H9 (cell line): Measurements from ENCODE around the gene GNMT. TPM values are rescaled to one million over a fixed set of nuclear protein-coding genes. Genes with fewer than 3 reads are reported as not detected.

Experiments used
- DNase-seq: peaks from one replicate; pipeline ENCODE4 v3.0.0-alpha.2; 2017
- H2AFZ ChIP-seq: one replicate; pipeline ENCODE4 v1.6.1; 2013; ENCODE audit warnings: mild to moderate bottlenecking, low read length, control low read depth, moderate library complexity
- H2AK5ac ChIP-seq: 2 replicates; pipeline ENCODE4 v1.6.1; 2013; ENCODE audit warnings: low read length, control low read depth, mixed read lengths; ENCODE audit not compliant: insufficient read length
- H2BK120ac ChIP-seq: one replicate; pipeline ENCODE4 v1.6.1; 2013; ENCODE audit warnings: low read depth, mild to moderate bottlenecking, low read length, control low read depth, inconsistent platforms; ENCODE audit not compliant: poor library complexity, severe bottlenecking
- H2BK12ac ChIP-seq: 2 replicates; pipeline ENCODE4 v1.6.1; 2013; ENCODE audit warnings: low read length, control low read depth, mixed read lengths, low read depth; ENCODE audit not compliant: insufficient read length
- H2BK15ac ChIP-seq: 2 replicates; pipeline ENCODE4 v1.6.1; 2013; ENCODE audit warnings: low read depth, low read length, control low read depth
- H2BK20ac ChIP-seq: one replicate; pipeline ENCODE4 v1.6.1; 2013; ENCODE audit warnings: low read depth, mild to moderate bottlenecking, low read length, control low read depth, inconsistent platforms; ENCODE audit not compliant: poor library complexity, severe bottlenecking
- H2BK5ac ChIP-seq: 2 replicates; pipeline ENCODE4 v1.6.1; 2013; ENCODE audit warnings: low read length, control low read depth, mixed read lengths; ENCODE audit not compliant: insufficient read length
- H3K14ac ChIP-seq: 2 replicates; pipeline ENCODE4 v1.6.1; 2013; ENCODE audit warnings: low read length, control low read depth; ENCODE audit not compliant: insufficient read depth
- H3K18ac ChIP-seq: 2 replicates; pipeline ENCODE4 v1.6.1; 2013; ENCODE audit warnings: low read depth, mild to moderate bottlenecking, mixed read lengths, low read length, control low read depth; ENCODE audit not compliant: insufficient read length
- H3K23ac ChIP-seq: 2 replicates; pipeline ENCODE4 v1.6.1; 2013; ENCODE audit warnings: low read length, control low read depth, mixed read lengths, low read depth; ENCODE audit not compliant: insufficient read length
- H3K23me2 ChIP-seq: 2 replicates; pipeline ENCODE4 v1.6.1; 2013; ENCODE audit warnings: low read depth, mild to moderate bottlenecking, mixed read lengths, low read length, control low read depth; ENCODE audit not compliant: insufficient read length, poor library complexity, severe bottlenecking
- H3K27ac ChIP-seq: 2 replicates; pipeline ENCODE4 v1.5.1; 2013; ENCODE audit warnings: low read length, control low read depth, mixed read lengths, low read depth; ENCODE audit not compliant: insufficient read length
- H3K27me3 ChIP-seq: 2 replicates; pipeline ENCODE4 v1.6.1; 2013; ENCODE audit warnings: low read length, control low read depth, inconsistent platforms; ENCODE audit not compliant: insufficient read depth
- H3K4ac ChIP-seq: 2 replicates; pipeline ENCODE4 v1.6.1; 2013; ENCODE audit warnings: low read depth, mild to moderate bottlenecking, control low read depth, inconsistent platforms, low read length, moderate library complexity
- H3K4me1 ChIP-seq: 2 replicates; pipeline ENCODE4 v1.6.1; 2013; ENCODE audit warnings: low read length, control low read depth, inconsistent platforms; ENCODE audit not compliant: insufficient read depth
- H3K4me2 ChIP-seq: 2 replicates; pipeline ENCODE4 v1.6.1; 2013; ENCODE audit warnings: low read length, control low read depth, mixed read lengths; ENCODE audit not compliant: insufficient read length, insufficient read depth
- H3K56ac ChIP-seq: 2 replicates; pipeline ENCODE4 v1.6.1; 2013; ENCODE audit warnings: low read depth, mild to moderate bottlenecking, mixed read lengths, low read length, control low read depth; ENCODE audit not compliant: insufficient read length
- H3K79me1 ChIP-seq: 2 replicates; pipeline ENCODE4 v1.6.1; 2013; ENCODE audit warnings: low read depth, mild to moderate bottlenecking, moderate library complexity, low read length, control low read depth, inconsistent platforms; ENCODE audit not compliant: insufficient read depth, poor library complexity, severe bottlenecking
- H3K79me2 ChIP-seq: 2 replicates; pipeline ENCODE4 v1.6.1; 2013; ENCODE audit warnings: low read length, control low read depth, inconsistent platforms; ENCODE audit not compliant: insufficient read depth
- H3K9ac ChIP-seq: 2 replicates; pipeline ENCODE4 v1.6.1; 2013; ENCODE audit warnings: low read length, control low read depth, mixed read lengths; ENCODE audit not compliant: insufficient read length; ENCODE audit errors: extremely low read depth
- H3K9me3 ChIP-seq: one replicate; pipeline ENCODE4 v1.6.1; 2013; ENCODE audit warnings: low read depth, low read length, inconsistent platforms; ENCODE audit not compliant: control insufficient read depth
- H3T11ph ChIP-seq: one replicate; pipeline ENCODE4 v1.6.1; 2013; ENCODE audit warnings: mild to moderate bottlenecking, low read length, control low read depth, inconsistent platforms
- H4K20me1 ChIP-seq: one replicate; pipeline ENCODE4 v1.6.1; 2013; ENCODE audit not compliant: control insufficient read depth, insufficient read length, insufficient read depth
- H4K5ac ChIP-seq: 2 replicates; pipeline ENCODE4 v1.6.1; 2013; ENCODE audit warnings: low read depth, mild to moderate bottlenecking, mixed read lengths, low read length, control low read depth; ENCODE audit not compliant: insufficient read length
- H4K8ac ChIP-seq: replicated peaks from 2 replicates; pipeline ENCODE4 v1.6.1; 2013; ENCODE audit warnings: low read length, control low read depth, mixed read lengths, low read depth; ENCODE audit not compliant: insufficient read length
- H4K91ac ChIP-seq: 2 replicates; pipeline ENCODE4 v1.6.1; 2013; ENCODE audit warnings: low read depth, mild to moderate bottlenecking, moderate library complexity, mixed read lengths, low read length, control low read depth; ENCODE audit not compliant: insufficient read length
- H3K27ac Mint-ChIP-seq, 3 experiments: 2 replicates in 2 of 3; 3 replicates in 1 of 3; pipeline ENCODE4 v1.8.0; 2020 to 2021; ENCODE audit warnings: mixed read lengths in 3 of 3, mild to moderate bottlenecking in 1 of 3, moderate library complexity in 1 of 3
- H3K27me3 Mint-ChIP-seq: 2 replicates; pipeline ENCODE4 v1.8.0; 2021; ENCODE audit warnings: low read depth, mild to moderate bottlenecking, moderate library complexity, mixed read lengths
- H3K36me3 Mint-ChIP-seq, 3 experiments: 2 replicates in 2 of 3; 3 replicates in 1 of 3; pipeline ENCODE4 v1.8.0; 2020 to 2021; ENCODE audit warnings: low read depth in 3 of 3, mixed read lengths in 3 of 3; ENCODE audit not compliant: insufficient read depth in 1 of 3
- H3K4me1 Mint-ChIP-seq, 2 experiments: 2 replicates each; pipeline ENCODE4 v1.8.0; 2020; ENCODE audit warnings: mixed read lengths in 2 of 2
- H3K4me3 Mint-ChIP-seq, 2 experiments: 2 replicates in 1 of 2; 3 replicates in 1 of 2; pipeline ENCODE4 v1.8.0; 2020 to 2021; ENCODE audit warnings: mild to moderate bottlenecking in 2 of 2, mixed read lengths in 2 of 2, moderate library complexity in 1 of 2
- H3K9me3 Mint-ChIP-seq, 2 experiments: 2 replicates in 1 of 2; 3 replicates in 1 of 2; pipeline ENCODE4 v1.8.0; 2020; ENCODE audit warnings: mild to moderate bottlenecking in 2 of 2, mixed read lengths in 2 of 2, moderate library complexity in 1 of 2
- WGBS: extraction: QIAGEN DNeasy Blood & Tissue Kit; methylation state at CpG from one replicate; pipeline ENCODE4 v1.1.7; 2013; ENCODE audit warnings: missing lambda C conversion rate, low lambda C conversion rate, mixed read lengths; ENCODE audit not compliant: insufficient read length; ENCODE audit errors: extremely low coverage; 5-methylcytosine and 5-hydroxymethylcytosine counted together
- total RNA-seq: library from RNA; stranded (reverse); gene quantifications from 2 replicates; pipeline ENCODE4 v1.2.1, GENCODE V29; 2021
- TF ChIP-seq, protein P1 (sequence below): fragments of 200-600 bp; sonication (generic); conservative IDR thresholded peaks from 3 replicates; pipeline ENCODE4 v1.8.0; 2021; ENCODE audit warnings: antibody characterized with exemption, mild to moderate bottlenecking

The GNMT gene
- total RNA-seq, 1 experiment from 2014 or later = 1.1 TPM

DNA sequence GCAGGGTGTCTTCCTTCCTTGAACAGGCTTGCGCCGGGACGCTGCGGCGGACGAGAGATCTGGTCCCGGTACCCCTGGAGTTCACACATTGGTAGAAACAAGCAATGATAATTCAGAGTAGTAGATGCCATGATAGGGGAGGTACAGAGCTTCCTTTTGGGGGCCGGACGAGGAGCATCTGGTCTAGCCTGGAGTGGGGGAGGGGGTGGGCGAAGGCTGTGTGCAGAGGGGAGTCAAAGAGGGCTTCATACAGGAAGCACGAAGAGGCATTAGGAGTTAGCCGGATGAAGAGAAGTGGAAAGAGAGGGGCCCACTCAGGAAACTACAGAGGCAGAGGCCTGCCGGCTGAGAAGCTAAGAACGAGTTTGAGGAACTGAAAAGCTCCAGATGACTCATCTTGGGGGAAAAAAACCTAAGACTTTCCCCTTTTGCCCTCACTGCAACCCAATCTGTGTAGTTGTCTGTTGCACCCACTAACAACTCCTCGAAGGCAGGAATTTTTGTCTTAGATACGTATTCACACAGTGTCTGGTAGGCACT, 30.7 kb upstream of the GNMT start:
- H3T11ph ChIP-seq = no peak overlapping the region
- H4K5ac ChIP-seq = no peak overlapping the region
- Mint-ChIP-seq H3K4me3 (peak overlapping the region; percentile 95 to 97), H3K27me3 (no peaks in the 10 kb centered on the region), H3K4me1 (peaks cover 24 to 29% of the 10 kb centered on the region in 2 experiments), H3K27ac (peak overlapping the region; percentile 97 to 99 (median 99)), H3K36me3 (peaks cover 13 to 40% (median 29%) of the 10 kb centered on the region in 3 experiments; a peak in 6 of 7 replicates), H3K9me3 (no peaks in the 10 kb centered on the region)
- no peaks in the 10 kb centered on the region for H4K20me1 ChIP-seq
- H3K23ac ChIP-seq = no peak overlapping the region
- H3K4me1 ChIP-seq = no peaks in the 10 kb centered on the region; the same call in 1 of the 2 replicates
- no peak overlapping the region for H2AK5ac ChIP-seq
- H2AFZ ChIP-seq = no peak overlapping the region
- peak overlapping the region; percentile 81 for H3K27ac ChIP-seq
- no peaks in the 10 kb centered on the region for H3K9me3 ChIP-seq
- H3K79me1 ChIP-seq = no peaks in the 10 kb centered on the region
- no peak overlapping the region for H4K91ac ChIP-seq
- H2BK5ac ChIP-seq = no peak overlapping the region
- peak overlapping the region; percentile 96 for H3K4me2 ChIP-seq
- peaks cover 18% of the 10 kb centered on the region for H3K23me2 ChIP-seq
- no peak overlapping the region for H2BK12ac ChIP-seq
- H4K8ac ChIP-seq = no peak overlapping the region
- TF ChIP-seq, protein P1, sequence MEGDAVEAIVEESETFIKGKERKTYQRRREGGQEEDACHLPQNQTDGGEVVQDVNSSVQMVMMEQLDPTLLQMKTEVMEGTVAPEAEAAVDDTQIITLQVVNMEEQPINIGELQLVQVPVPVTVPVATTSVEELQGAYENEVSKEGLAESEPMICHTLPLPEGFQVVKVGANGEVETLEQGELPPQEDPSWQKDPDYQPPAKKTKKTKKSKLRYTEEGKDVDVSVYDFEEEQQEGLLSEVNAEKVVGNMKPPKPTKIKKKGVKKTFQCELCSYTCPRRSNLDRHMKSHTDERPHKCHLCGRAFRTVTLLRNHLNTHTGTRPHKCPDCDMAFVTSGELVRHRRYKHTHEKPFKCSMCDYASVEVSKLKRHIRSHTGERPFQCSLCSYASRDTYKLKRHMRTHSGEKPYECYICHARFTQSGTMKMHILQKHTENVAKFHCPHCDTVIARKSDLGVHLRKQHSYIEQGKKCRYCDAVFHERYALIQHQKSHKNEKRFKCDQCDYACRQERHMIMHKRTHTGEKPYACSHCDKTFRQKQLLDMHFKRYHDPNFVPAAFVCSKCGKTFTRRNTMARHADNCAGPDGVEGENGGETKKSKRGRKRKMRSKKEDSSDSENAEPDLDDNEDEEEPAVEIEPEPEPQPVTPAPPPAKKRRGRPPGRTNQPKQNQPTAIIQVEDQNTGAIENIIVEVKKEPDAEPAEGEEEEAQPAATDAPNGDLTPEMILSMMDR = no peak
- H3K9ac ChIP-seq = peak overlapping the region; percentile 87
- WGBS = no CpG with 5 or more reads among the region's 16 CpGs
- H3K79me2 ChIP-seq = no peaks in the 10 kb centered on the region; the same call in 1 of the 2 replicates
- H3K18ac ChIP-seq = peak overlapping the region; percentile 65
- H3K27me3 ChIP-seq = no peaks in the 10 kb centered on the region
- H2BK20ac ChIP-seq = no peak overlapping the region
- no peak overlapping the region for H3K56ac ChIP-seq
- no peak overlapping the region for H2BK15ac ChIP-seq
- peak overlapping the region; percentile 59 for H3K14ac ChIP-seq
- no peak overlapping the region for H2BK120ac ChIP-seq
- no peak for DNase-seq
- H3K4ac ChIP-seq = no peak overlapping the region
